Activated naive CD4-positive, alpha-beta T cell treated with anti-CD3 and anti-CD28 coated beads, Interleukin-2, amount 50 U/mL, for 72 hours (primary cell): ENCODE results near the gene PAPPA2. TPM values are rescaled to one million over a fixed set of nuclear protein-coding genes. Genes with fewer than 3 reads are reported as not detected.
"Not testable (repeated sequence)": the region's sequence is repeated elsewhere in the genome, so short reads cannot be mapped to it uniquely, and the experiment has no call there.

Experiments
- ATAC-seq, 2 donors: fragments of 150-1000 bp; cut with Tn5 transposase; 2 replicates each; pipeline ENCODE4 v1.10.0; 2021; ENCODE audit warnings: mild to moderate bottlenecking in 2 of 2, moderate library complexity in 2 of 2
- DNase-seq, 2 donors: peaks; one replicate each; pipeline ENCODE4 v3.0.0; 2021 to 2022; ENCODE audit warnings: low spot score in 2 of 2
- H3K27ac Mint-ChIP-seq, 2 donors: one replicate each; pipeline ENCODE4 v1.8.0; 2022; ENCODE audit warnings: mild to moderate bottlenecking in 2 of 2, mixed read lengths in 2 of 2
- H3K36me3 Mint-ChIP-seq, 2 donors: one replicate each; pipeline ENCODE4 v1.8.0; 2022; ENCODE audit warnings: mixed read lengths in 2 of 2
- H3K9me3 Mint-ChIP-seq, 2 donors: one replicate each; pipeline ENCODE4 v1.8.0; 2022; ENCODE audit warnings: mixed read lengths in 2 of 2
- total RNA-seq, 2 donors: library from RNA; stranded (reverse); gene quantifications; one replicate each; pipeline ENCODE4 v1.2.3, GENCODE V29; 2022

The PAPPA2 gene
- total RNA-seq, 2 donors from 2014 or later: 1.3 to 2.1 TPM

DNA sequence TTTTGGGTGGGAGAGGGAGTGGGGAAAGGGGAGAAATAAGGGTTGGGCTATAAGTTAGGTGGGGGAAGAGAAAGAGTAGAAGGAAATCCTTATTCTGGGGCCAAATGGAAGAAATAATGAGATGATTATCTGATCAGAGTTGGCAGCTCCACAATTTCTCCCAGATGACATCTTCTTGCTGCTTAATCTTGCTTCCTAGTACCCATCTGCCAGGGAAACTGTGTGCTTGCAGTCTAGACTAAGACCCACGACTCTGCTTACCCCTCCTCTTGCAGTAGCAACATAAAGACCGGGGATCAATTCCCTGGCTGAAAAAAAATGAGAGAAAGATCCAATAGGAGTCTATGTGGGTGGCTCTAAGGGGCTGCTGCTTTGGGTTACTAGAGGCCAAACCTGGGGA lies 95.6 kb downstream of the PAPPA2 start:
- DNase-seq: no peak
- no peak for ATAC-seq

DNA sequence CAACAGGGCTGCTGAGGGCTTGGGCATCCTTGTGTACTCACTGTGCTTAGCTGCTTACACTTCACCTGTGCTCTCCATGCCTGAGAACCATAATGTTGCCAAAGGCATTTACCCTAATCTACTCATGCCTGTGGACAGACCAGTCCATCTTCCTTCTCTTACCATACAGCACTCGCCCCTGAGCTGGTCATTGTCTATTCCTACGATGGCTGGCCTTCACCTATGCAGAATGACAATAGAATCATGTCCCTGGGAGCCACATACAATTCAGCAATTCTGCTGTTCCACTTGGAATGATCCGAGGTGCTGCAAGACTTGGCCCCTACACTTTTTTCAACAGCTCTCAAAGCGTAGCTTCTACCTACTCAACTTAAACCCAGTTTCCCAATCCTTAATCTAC lies 96.5 kb downstream of the PAPPA2 start:
- peaks cover 0 to 10% of the 10 kb centered on the region in 2 donors for H3K9me3 Mint-ChIP-seq
- no peak overlapping the region for H3K27ac Mint-ChIP-seq
- no peak for DNase-seq
- ATAC-seq: no peak
- H3K36me3 Mint-ChIP-seq: peaks cover 0 to 18% of the 10 kb centered on the region in 2 donors

More for the DNA sequence above, 95.6 kb downstream of the PAPPA2 start:
- Mint-ChIP-seq H3K36me3 (peaks cover 0 to 18% of the 10 kb centered on the region in 2 donors), H3K27ac (no peak overlapping the region), H3K9me3 (peaks cover 0 to 10% of the 10 kb centered on the region in 2 donors)

DNA sequence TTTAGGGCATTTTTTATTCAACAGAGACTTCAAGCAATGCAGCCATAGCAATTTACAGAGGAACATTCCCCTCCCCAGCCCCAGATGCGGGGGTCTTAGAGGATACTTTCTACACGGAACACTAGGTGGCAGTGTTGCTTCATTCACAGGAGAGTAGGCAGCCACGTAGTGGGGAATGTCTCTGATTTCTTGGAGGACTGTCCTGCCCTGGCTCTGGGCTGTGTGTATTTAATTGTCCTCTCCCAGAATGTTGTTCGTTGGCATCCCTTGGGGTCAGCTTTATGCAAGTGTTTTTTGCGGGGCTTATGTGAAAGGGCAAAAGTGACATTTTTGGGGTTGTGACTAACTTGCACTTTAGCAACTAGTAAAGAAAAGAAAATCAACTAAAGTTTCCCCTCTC lies 96.9 kb downstream of the PAPPA2 start:
- peak; percentile 31 to 75 for ATAC-seq
- Mint-ChIP-seq H3K9me3 (peaks cover 0 to 10% of the 10 kb centered on the region in 2 donors), H3K27ac (no peak overlapping the region), H3K36me3 (peaks cover 0 to 15% of the 10 kb centered on the region in 2 donors)
- DNase-seq: peak in 1 of 2 donors; percentile 24

DNA sequence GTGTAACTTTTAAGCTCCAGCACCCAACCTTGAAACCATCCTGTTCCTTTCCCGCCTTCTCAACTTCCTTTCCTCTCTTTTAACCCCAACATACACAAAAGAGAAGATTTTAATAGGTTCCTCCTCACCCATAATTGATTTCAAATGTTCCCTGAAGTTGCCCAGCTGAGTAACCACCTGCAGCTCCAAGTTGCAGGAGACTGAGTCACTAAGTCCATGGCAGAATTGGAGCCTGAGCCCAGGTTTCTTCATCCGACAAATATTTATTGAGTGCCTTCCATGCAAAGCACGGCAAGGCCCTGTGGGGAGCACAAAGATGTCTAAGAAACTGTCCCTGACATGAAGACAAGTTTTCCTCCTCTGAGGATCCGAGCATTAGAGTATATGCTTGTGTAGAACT lies 97.7 kb downstream of the PAPPA2 start:
- Mint-ChIP-seq H3K9me3 (peaks cover 0 to 2% of the 10 kb centered on the region in 2 donors), H3K27ac (no peak overlapping the region), H3K36me3 (peaks cover 0 to 7% of the 10 kb centered on the region in 2 donors)
- no peak for ATAC-seq
- DNase-seq: no peak

DNA sequence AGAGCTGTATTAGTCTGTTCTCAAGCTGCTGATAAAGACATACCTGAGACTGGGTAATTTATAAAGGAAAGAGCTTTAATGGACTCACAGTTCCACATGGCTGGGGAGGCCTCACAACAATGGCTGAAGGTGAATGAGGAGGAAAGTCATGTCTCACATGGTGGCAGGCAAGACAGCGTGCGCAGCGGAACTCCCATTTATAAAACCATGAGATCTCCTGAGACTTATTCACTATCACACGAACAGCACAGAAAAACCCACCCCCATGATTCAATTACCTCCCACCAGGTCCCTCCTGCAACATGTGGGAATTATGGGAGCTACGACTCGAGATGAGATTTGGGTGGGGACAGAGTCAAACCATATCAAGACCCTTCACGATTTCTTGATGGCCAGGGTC lies 98.8 kb downstream of the PAPPA2 start:
- not testable (repeated sequence) for DNase-seq, H3K27ac Mint-ChIP-seq, ATAC-seq, H3K36me3 Mint-ChIP-seq, H3K9me3 Mint-ChIP-seq

DNA sequence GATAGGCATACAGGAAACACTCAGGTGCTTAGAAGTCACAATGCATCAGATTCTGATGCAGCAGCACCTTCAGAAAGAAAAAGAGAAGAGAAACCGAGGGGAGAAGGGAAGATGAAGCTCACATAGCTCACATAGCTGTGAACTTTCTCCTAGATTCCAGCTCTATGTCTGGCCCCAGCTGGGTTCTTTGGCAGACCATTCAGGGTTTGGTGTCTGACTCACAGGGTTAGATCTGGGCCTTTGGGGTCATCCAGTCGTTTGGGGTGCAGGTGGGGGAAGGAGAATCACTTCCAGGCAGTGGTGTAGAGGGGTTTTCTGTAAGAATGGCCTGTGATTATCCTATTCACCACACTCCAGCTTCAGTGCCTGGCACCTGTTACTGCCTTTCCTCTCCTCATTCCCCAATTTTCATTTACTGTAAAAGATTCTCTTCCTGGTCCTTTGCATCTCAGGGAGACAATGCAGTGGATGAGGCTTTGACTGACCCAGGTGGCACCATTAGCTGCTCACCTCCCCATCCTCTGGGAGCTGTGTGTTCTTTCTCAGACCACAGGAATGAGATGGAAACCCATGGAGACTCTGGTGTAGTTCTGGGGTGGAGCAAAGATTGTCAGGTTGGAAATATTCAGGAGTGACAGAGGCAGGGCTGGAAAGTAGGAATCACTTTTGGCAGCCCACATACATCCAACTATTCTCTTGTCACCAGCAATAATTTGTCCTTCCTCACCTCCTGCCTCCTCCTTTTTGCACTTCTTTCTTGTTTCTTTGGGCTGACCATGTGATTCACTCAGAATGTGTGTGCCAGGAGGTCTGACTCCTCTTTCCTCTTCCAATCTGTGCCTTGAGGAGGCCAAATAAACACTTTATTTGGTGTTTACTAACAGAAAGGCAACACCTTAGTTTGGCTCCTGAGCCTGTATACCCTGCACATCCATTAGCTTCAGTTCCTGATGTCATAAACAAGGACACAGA lies 103.3 kb downstream of the PAPPA2 start:
- H3K36me3 Mint-ChIP-seq: no peaks in the 10 kb centered on the region
- ATAC-seq (no peak), DNase-seq (no peak)
- H3K27ac Mint-ChIP-seq: no peak overlapping the region
- H3K9me3 Mint-ChIP-seq: no peaks in the 10 kb centered on the region

DNA sequence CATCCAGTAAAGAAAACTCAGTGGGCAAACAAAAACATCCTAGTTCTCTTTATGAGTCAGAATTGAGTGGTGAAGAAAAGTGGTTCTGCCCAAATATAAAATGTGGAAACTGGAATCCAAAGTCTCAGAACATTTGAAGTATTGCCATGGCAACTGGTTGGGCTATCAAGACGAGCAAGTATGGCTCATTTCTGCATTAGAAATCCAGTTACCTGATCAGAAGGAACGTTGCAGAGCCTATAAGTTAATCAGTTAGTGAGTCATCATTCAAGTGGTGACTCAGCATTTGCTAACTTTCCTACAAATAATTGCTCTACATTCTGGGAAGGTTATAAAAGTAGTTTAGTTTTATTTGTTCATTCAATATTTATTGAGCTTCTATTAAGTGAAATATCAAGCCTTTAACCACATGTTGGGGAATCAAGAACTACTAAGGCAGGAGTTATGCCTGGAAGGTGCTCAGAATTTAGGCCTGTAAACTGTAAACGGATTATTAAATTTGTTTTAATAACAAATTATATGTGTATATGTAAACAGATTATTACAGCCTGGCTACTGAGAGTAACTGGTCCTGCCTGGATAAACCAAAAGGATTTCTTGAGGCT lies 104.3 kb downstream of the PAPPA2 start:
- ATAC-seq (no peak), DNase-seq (no peak)
- Mint-ChIP-seq H3K27ac (no peak overlapping the region), H3K36me3 (no peaks in the 10 kb centered on the region), H3K9me3 (no peaks in the 10 kb centered on the region)

DNA sequence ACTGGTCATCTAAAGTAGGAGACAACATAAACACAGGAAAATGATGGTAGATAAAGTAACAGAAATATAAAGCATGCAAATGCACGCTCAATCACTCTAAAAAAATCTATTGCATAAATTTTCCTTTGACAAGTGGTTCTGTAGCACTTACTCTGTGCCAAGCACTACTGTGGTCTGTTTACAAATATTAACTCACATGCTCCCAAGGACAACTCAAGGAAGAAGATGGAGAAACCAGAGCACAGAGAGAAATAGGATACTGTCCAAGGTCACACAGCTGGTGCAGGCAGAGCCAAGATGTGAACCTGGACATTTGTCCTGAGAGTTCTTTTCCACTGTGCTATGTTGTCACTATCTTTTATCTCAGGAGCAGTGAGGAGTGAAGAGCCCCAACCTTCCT lies 105.2 kb downstream of the PAPPA2 start:
- Mint-ChIP-seq H3K27ac (no peak overlapping the region), H3K9me3 (no peaks in the 10 kb centered on the region), H3K36me3 (no peaks in the 10 kb centered on the region)
- ATAC-seq (no peak), DNase-seq (no peak)

DNA sequence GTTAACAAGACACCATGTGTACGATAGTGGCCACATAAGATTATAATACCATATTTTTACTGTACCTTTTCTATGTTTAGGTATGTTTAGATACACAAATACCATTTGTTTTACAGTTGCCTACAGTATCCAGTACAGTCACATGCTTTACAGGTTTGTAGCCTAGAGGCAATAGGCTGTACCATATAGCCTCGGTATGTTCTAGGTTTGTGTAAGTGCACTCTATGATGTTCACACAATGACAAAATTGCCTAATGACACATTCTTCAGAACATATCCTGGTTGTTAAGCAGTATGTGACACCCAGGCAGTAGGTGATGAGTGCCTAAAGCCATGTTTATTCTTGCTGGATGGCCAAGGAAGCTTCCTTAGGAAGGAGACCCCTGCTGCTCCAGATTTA lies 111.8 kb downstream of the PAPPA2 start:
- H3K27ac Mint-ChIP-seq: no peak overlapping the region

DNA sequence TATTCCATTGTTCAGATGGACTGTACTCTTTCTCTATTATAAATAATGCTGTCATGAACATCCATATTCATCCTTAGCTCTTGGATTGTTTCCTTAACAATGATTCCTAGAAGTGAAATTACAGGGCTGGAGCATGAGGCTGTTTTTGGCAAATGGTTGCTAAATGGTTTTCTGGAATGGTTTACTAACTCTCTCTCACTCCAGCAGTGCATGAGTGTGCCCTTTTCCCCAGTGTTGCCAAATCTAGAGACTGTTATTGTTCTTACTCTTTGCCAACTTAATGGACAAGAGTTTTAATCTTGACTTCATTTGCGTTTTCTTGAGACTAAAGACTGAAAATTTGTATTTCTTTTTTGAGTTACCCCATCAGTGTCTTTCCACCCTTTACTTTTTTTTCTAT lies 113.0 kb downstream of the PAPPA2 start:
- Mint-ChIP-seq H3K9me3 (peaks cover 3 to 5% of the 10 kb centered on the region in 2 donors), H3K36me3 (no peaks in the 10 kb centered on the region), H3K27ac (no peak overlapping the region)
- DNase-seq (no peak), ATAC-seq (no peak)

More for the DNA sequence above, 111.8 kb downstream of the PAPPA2 start:
- Mint-ChIP-seq H3K9me3 (peaks cover 3 to 5% of the 10 kb centered on the region in 2 donors), H3K36me3 (no peaks in the 10 kb centered on the region)
- ATAC-seq (no peak), DNase-seq (no peak)

DNA sequence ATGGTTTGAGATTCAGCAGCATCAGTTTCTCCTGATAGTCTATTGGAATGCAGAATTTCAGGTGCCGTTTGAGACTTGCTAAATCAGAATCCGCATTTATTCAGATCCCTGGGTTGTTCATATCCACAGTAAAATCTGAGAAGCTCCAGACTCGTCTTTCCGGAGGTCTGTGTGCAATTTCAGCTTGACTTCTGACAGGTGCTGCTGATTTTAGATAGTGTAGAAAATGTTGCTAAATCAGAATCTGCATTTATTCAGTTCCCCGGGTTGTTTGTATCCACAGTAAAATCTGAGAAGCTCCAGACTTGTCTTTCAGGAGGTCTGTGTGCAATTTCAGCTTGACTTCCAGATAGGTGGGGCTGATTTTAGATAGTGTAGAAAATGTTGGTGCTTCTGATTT lies 113.7 kb downstream of the PAPPA2 start:
- H3K9me3 Mint-ChIP-seq: peaks cover 3 to 5% of the 10 kb centered on the region in 2 donors
- ATAC-seq: no peak
- DNase-seq: no peak
- H3K36me3 Mint-ChIP-seq: no peaks in the 10 kb centered on the region
- no peak overlapping the region for H3K27ac Mint-ChIP-seq

DNA sequence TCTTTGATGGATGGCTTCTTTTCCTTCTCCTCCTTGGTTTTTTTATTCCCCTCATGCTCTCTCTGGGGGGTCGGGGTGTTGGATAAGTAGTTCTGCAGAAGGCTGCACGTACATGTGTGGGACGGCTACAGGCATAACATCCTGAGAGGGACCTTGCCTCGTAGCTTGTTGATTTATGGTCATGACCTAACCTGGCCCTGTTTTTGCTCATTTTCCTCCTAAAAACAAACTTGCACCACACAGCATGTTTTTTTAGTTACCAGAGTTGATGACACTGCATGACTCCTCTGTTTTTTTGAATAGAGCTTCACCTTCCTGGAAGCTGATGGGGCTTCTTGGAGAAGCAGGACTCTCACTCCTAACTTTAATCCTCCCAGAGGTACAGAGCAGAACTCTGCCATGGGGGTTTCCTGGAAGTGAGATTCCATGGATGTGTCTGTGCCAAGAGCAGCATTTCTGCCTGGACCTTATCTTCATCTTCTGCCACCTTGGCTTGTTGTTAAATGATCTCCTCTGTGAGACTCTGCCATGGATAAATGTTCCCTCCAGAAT lies 114.7 kb downstream of the PAPPA2 start:
- peaks cover 3 to 5% of the 10 kb centered on the region in 2 donors for H3K9me3 Mint-ChIP-seq
- ATAC-seq: no peak
- DNase-seq: no peak
- H3K36me3 Mint-ChIP-seq: no peaks in the 10 kb centered on the region
- H3K27ac Mint-ChIP-seq: no peak overlapping the region

DNA sequence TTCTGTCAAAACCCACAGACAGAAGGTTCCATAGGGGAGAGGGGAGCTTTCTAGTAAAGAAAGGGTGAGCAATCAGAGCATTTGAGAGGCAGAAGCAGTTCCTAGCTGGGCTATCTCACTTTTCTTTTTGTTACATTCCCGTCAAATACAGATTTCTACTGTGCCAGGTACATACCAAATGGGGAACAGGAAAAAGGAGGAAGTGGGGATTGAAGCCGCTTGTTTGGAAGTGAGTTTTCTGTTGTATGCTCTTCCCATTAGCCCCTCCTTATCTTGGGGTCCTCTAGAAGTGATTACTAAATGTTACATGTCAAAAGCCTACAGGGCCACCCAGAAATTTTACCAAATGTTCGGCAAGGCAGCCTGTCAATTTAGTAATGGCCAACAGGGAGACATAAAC lies 116.1 kb downstream of the PAPPA2 start:
- Mint-ChIP-seq H3K9me3 (peaks cover 3 to 5% of the 10 kb centered on the region in 2 donors), H3K27ac (no peak overlapping the region), H3K36me3 (no peaks in the 10 kb centered on the region)
- DNase-seq: no peak
- no peak for ATAC-seq

DNA sequence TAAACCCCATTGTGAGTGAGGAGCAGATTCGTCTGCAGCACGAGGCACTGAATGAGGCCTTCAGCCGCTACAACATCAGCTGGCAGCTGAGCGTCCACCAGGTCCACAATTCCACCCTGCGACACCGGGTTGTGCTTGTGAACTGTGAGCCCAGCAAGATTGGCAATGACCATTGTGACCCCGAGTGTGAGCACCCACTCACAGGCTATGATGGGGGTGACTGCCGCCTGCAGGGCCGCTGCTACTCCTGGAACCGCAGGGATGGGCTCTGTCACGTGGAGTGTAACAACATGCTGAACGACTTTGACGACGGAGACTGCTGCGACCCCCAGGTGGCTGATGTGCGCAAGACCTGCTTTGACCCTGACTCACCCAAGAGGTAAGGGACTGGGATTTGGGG lies 132.2 kb downstream of the PAPPA2 start:
- H3K9me3 Mint-ChIP-seq: peaks cover 0 to 4% of the 10 kb centered on the region in 2 donors
- H3K27ac Mint-ChIP-seq: no peak overlapping the region
- DNase-seq (no peak), ATAC-seq (no peak)
- no peaks in the 10 kb centered on the region for H3K36me3 Mint-ChIP-seq

DNA sequence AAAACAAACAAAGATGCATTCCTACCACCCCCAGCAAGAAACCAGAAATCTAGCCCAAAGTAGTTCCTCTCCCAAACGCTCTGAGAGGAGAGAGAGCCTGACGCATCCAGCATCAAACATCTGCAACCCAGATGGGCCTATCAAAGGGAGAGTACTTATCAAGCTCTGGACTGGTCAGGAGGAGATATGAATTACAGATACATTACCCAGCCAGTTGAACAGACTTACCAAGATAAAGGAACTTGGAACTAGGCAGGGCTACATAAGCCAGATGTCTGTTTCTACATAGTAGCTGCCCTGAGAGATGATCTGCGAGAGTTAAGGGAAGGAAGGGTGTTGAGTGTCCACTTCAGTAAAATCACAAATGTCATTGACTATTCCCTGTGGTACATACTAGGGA lies 138.4 kb downstream of the PAPPA2 start:
- DNase-seq: no peak
- Mint-ChIP-seq H3K27ac (no peak overlapping the region), H3K9me3 (peaks cover 5% of the 10 kb centered on the region in 2 donors), H3K36me3 (no peaks in the 10 kb centered on the region)
- ATAC-seq: no peak

DNA sequence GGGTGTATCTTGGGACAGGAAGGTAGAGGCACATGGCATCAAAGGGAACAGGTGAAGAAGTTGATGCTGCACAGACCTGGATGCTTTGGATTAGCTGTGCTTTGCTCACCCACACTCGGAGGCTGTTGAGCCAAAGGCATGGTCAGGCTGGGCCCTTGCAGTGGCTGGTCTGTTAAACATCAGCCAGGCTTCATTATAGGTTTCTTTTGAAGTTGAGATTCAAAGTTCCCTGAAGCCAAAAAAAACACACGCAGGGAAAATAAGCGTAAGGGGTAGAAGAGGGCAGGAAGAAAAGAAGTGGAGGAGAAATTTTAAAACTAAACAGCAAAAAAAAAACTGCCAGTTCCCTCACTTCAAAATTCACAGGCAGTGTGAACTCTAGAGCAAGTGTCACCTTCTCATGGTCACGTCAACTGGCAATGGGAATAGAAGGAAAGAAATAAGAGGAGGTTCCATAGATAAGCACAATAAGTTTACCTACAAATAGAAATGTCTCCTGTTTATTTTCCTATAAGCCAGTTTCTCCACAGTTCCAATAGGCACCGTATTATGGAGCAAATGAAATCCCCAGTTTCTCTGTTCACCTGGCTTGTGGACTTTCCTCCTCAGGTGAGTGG lies 139.5 kb downstream of the PAPPA2 start:
- DNase-seq: no peak
- Mint-ChIP-seq H3K27ac (no peak overlapping the region), H3K9me3 (peaks cover 5 to 8% of the 10 kb centered on the region in 2 donors), H3K36me3 (no peaks in the 10 kb centered on the region)
- ATAC-seq: no peak

DNA sequence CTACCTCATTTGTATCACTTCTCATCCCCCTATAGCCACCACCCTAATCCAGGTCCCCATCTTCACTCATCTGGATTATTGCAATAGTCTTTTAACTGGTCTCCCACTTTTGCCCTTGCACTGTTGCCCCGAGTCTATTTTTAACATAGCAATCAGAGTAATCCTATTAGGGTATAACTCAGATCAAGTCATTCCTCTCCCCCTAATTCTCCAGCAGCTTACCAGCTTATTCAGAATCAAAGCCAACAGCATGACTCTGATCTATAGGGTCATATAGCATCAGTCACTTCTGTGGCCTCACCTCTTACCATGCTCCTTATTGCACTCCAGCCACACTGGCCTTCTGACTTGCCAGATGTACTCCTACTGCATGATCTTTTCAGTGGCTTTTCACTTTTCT lies 140.7 kb downstream of the PAPPA2 start:
- H3K27ac Mint-ChIP-seq: no peak overlapping the region
- ATAC-seq (no peak), DNase-seq (no peak)
- H3K9me3 Mint-ChIP-seq: peaks cover 5 to 8% of the 10 kb centered on the region in 2 donors
- no peaks in the 10 kb centered on the region for H3K36me3 Mint-ChIP-seq
